Chondrocyte (in vitro differentiated cells): ENCODE measurements around the gene DNAJA3. TPM values are rescaled to one million over a fixed set of nuclear protein-coding genes. Genes with fewer than 3 reads are reported as not detected.

Experiments
- DNase-seq: peaks from one replicate; pipeline ENCODE4 v3.0.0; 2021; ENCODE audit warnings: mixed read lengths, low spot score
- H3K27ac Mint-ChIP-seq: one replicate; pipeline ENCODE4 v1.8.0; 2021; ENCODE audit warnings: mild to moderate bottlenecking, moderate library complexity, mixed read lengths; ENCODE audit not compliant: unreplicated experiment
- H3K27me3 Mint-ChIP-seq: 2 replicates; pipeline ENCODE4 v1.8.0; 2021; ENCODE audit warnings: low read depth, mixed read lengths
- H3K36me3 Mint-ChIP-seq: 2 replicates; pipeline ENCODE4 v1.8.0; 2021; ENCODE audit warnings: low read depth, mixed read lengths
- H3K4me1 Mint-ChIP-seq: 2 replicates; pipeline ENCODE4 v1.8.0; 2021; ENCODE audit warnings: low read depth, mild to moderate bottlenecking, mixed read lengths
- H3K4me3 Mint-ChIP-seq: one replicate; pipeline ENCODE4 v1.8.0; 2021; ENCODE audit warnings: mild to moderate bottlenecking, moderate library complexity, mixed read lengths; ENCODE audit not compliant: unreplicated experiment
- H3K9me3 Mint-ChIP-seq: 2 replicates; pipeline ENCODE4 v1.8.0; 2021; ENCODE audit warnings: low read depth, mixed read lengths
- total RNA-seq: library from RNA; stranded (reverse); gene quantifications from 3 replicates; pipeline ENCODE4 v1.2.1, GENCODE V29; 2021
- TF ChIP-seq, protein P1 (sequence below): fragments of 200-600 bp; sonication (generic); IDR thresholded peaks from 2 replicates; pipeline ENCODE4 v1.5.0; 2021; ENCODE audit warnings: antibody characterized with exemption, mild to moderate bottlenecking, moderate library complexity

Gene DNAJA3
- total RNA-seq, 1 donor from 2014 or later, result 27.8 TPM

DNA sequence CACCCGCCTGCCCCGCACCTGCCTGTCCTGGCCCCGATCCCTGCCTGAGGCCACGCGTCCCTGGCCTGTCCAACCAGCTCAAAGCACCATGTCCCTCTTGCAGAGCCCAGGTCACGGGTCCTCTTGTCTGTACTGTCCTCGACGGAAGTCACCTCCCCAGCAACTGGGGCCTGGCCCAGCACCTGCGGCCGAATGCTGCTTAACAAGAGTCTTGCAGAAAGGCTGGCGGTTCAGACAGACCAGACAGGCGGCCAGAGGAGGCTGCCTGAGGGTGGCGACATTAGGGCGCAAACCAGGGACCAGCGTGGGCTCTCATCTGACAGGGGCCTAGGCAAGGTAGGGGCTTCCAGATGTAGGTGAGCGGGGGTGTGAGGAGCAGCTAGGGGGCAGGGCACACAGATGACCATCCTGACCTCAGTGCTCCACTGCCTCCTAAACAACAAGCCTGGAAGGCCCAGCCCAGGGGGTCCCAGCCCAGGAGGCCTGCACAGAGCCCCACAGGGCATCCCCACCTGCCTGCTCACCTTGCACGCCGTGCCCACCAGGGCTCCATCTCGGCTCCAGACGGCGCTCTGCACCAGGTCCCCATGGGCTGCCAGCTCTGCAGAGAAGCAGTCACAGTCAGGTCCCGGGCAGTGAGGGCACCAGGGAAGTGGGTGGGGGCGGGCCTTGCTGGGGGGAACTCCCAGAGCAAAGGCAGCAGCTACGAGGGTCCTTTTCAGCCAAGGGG lies 20.5 kb upstream of the DNAJA3 start:
- peaks cover 11% of the 10 kb centered on the region for H3K36me3 Mint-ChIP-seq
- H3K4me3 Mint-ChIP-seq, result no peak overlapping the region
- H3K27me3 Mint-ChIP-seq, result no peaks in the 10 kb centered on the region
- DNase-seq, result peak; percentile 84
- H3K4me1 Mint-ChIP-seq, result peaks cover 6% of the 10 kb centered on the region
- H3K27ac Mint-ChIP-seq, result no peak overlapping the region
- TF ChIP-seq, protein P1, sequence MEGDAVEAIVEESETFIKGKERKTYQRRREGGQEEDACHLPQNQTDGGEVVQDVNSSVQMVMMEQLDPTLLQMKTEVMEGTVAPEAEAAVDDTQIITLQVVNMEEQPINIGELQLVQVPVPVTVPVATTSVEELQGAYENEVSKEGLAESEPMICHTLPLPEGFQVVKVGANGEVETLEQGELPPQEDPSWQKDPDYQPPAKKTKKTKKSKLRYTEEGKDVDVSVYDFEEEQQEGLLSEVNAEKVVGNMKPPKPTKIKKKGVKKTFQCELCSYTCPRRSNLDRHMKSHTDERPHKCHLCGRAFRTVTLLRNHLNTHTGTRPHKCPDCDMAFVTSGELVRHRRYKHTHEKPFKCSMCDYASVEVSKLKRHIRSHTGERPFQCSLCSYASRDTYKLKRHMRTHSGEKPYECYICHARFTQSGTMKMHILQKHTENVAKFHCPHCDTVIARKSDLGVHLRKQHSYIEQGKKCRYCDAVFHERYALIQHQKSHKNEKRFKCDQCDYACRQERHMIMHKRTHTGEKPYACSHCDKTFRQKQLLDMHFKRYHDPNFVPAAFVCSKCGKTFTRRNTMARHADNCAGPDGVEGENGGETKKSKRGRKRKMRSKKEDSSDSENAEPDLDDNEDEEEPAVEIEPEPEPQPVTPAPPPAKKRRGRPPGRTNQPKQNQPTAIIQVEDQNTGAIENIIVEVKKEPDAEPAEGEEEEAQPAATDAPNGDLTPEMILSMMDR, result no peak
- H3K9me3 Mint-ChIP-seq, result no peaks in the 10 kb centered on the region

DNA sequence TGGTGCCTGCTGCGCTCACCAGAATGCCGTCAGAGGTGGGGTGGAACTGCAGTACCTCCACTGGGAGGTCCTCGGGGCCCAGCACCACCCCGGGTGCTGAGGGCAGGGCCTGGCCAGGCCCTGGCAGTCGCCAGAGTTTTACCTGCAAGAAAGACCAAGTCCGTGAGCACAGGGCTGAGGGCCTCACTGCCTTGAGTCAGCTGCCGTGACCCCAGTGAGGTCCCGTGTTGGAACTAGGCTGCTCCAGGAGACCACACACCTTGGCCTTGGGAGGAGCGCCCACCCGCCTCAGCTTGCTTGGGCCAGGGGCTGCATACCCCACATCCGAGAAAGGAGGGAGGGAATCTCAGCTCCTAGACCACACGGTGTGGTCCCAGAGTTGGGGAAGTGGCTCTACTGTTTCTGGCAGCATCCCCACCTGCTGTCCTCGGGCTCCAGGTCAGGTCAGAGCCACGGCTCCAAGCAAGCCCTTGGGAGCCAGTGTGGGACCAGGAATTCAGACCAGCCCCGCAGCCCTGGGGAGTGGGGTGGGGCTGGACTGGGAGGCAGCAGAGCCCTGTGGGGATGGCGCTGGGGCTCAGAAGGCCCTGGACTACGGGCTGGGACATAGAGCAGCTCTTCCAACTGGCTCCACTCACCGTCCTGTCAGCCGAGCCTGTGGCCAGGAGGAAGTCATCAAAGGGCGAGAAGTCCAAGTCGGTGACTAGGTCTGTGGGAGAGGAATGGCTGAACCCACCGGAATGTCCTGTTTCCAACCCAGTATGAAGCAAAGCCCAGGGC lies 17.9 kb upstream of the DNAJA3 start:
- Mint-ChIP-seq H3K27me3 (no peaks in the 10 kb centered on the region), H3K9me3 (no peaks in the 10 kb centered on the region), H3K27ac (no peak overlapping the region), H3K4me1 (peaks cover 10% of the 10 kb centered on the region), H3K36me3 (peaks cover 5% of the 10 kb centered on the region), H3K4me3 (no peak overlapping the region)
- DNase-seq, result peak; percentile 88
- TF ChIP-seq, protein P1, result no peak

DNA sequence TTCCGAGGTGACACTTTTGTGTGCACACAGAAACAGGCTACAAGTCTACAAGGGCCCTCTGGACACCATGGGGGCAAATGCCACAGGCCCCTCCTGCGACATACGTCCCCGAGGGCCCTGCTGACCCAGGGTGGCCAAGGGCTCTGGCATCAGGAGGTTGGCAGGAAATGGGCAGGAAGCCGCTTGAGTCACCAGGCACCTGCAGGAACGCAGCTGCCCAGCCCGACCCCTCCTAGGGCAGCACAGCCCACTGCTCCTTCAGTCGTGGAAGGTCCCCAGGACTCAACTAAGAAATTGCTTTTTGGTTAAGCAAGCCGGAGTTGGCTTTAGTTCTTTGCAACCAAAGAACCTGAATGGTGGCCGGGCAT lies 17.4 kb upstream of the DNAJA3 start:
- peaks cover 5% of the 10 kb centered on the region for H3K36me3 Mint-ChIP-seq
- no peak overlapping the region for H3K4me3 Mint-ChIP-seq
- peaks cover 10% of the 10 kb centered on the region for H3K4me1 Mint-ChIP-seq
- DNase-seq, result no peak
- H3K27me3 Mint-ChIP-seq, result no peaks in the 10 kb centered on the region
- H3K27ac Mint-ChIP-seq, result no peak overlapping the region
- TF ChIP-seq, protein P1, result no peak
- H3K9me3 Mint-ChIP-seq, result no peaks in the 10 kb centered on the region

DNA sequence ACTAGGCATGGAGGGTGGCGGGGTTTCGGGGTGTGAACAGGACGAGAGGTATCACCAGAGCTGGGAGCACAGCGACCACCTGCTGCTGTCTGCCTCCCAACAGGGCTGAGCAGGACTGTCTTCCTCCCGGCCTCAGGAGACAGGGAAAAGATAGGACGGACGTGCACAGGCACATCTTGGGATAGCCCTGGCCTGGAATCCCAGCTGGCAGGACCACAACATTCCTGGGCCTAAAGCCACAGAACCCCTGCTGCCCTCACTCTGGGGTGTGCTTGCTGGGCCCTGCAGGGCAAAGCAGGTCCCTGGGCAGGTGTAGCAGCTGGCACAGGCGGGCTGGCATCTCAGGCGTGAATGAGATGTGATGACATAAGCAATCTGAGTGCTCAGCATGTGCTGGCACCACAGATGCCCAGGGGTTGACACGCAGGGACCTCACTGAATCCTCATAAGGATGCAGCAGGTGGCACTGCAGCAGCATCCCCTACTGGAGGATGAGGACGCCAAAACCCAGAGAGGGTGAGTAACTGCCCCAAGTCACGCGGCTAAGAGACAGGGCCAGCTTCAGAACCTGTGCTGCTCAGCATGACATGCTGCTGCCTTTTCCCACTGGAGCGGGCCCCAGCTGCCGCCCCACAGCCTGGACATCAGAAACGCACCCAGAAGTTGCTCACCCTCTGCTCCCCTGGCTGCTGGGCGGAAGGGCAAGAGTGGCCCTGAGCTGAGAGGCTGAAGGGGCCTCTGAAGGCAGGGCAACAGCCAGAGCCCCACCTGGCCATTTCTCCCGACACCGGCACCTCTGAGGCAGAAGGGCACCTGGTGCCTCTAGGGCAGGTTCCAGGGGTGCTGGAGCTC lies 16.4 kb upstream of the DNAJA3 start:
- H3K36me3 Mint-ChIP-seq, result peaks cover 5% of the 10 kb centered on the region
- H3K27me3 Mint-ChIP-seq, result no peaks in the 10 kb centered on the region
- peaks cover 12% of the 10 kb centered on the region for H3K4me1 Mint-ChIP-seq
- TF ChIP-seq, protein P1, result peak; percentile 25
- H3K9me3 Mint-ChIP-seq, result no peaks in the 10 kb centered on the region
- no peak overlapping the region for H3K27ac Mint-ChIP-seq
- DNase-seq, result peak; percentile 88
- H3K4me3 Mint-ChIP-seq, result no peak overlapping the region
